Bronchial epithelial cell (primary cell): ENCODE results near the gene GPC1. TPM values are rescaled to one million over a fixed set of nuclear protein-coding genes. Genes with fewer than 3 reads are reported as not detected.

ENCODE experiments used
- DNase-seq: peaks from one replicate; pipeline ENCODE4 v3.0.0-alpha.2; 2010; ENCODE audit warnings: low read depth
- FAIRE-seq: peaks from 2 replicates; lab custom pipeline; 2011; peaks lifted over from hg19 to GRCh38; lab: Jason Lieb, UNC
- H3K27me3 ChIP-seq: 2 replicates; pipeline ENCODE4 v1.5.1; 2011; ENCODE audit warnings: low read length; ENCODE audit not compliant: control insufficient read depth, insufficient read depth
- H3K36me3 ChIP-seq: 2 replicates; pipeline ENCODE4 v1.5.1; 2011; ENCODE audit warnings: low read length; ENCODE audit not compliant: control insufficient read depth, insufficient read depth
- H3K4me3 ChIP-seq: 2 replicates; pipeline ENCODE4 v1.5.1; 2011; ENCODE audit warnings: mild to moderate bottlenecking, low read depth, low read length, control low read depth
- total RNA-seq: library from RNA; depleted of rRNA; stranded (reverse); fragments of >200 nt; gene quantifications from 2 replicates; pipeline ENCODE4 v1.2.1, GENCODE V29; 2014
- TF ChIP-seq, protein P1 (sequence below): IDR thresholded peaks from 2 replicates; pipeline ENCODE4 v1.5.1; 2011; ENCODE audit warnings: mild to moderate bottlenecking, moderate library complexity, low read length, control low read depth, inconsistent platforms; ENCODE audit not compliant: insufficient read depth, severe bottlenecking

Gene GPC1
- total RNA-seq, 1 donor from 2014 or later = 65.8 TPM

DNA sequence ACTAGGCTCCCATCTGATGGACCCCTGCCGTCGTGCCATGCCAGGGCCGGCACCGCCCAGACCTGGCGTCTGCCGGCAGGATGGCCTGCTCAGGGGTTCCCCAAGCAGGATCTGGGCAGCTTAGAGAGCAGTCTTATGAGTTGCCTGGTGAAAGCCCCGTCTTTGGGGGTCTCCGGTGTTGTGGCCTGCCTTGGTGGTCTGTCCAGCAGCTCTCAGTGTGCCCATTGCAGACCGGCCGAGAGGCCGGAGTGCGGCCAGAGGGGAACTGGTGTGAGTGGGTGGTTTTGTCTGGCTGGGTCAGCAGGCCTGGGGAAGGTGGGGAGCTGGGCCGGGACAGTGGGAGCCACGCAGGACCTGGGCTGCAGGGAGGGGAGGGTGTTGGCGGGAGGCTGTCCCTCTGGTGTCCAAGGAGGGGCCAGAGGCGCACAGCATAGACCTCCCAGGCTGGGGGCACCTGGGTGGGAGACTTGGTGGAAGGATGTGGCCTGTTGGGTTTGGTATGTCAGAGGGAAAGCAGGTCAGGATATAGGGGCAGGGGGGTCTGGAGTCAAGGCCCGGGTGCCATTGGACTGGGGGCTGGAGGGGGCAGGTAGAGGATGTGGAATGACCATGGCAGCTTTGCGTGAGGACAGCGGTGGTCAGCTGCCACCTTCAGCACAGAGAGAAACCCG, 16.5 kb downstream of the GPC1 start:
- H3K27me3 ChIP-seq = no peaks in the 10 kb centered on the region
- FAIRE-seq = no peak

DNA sequence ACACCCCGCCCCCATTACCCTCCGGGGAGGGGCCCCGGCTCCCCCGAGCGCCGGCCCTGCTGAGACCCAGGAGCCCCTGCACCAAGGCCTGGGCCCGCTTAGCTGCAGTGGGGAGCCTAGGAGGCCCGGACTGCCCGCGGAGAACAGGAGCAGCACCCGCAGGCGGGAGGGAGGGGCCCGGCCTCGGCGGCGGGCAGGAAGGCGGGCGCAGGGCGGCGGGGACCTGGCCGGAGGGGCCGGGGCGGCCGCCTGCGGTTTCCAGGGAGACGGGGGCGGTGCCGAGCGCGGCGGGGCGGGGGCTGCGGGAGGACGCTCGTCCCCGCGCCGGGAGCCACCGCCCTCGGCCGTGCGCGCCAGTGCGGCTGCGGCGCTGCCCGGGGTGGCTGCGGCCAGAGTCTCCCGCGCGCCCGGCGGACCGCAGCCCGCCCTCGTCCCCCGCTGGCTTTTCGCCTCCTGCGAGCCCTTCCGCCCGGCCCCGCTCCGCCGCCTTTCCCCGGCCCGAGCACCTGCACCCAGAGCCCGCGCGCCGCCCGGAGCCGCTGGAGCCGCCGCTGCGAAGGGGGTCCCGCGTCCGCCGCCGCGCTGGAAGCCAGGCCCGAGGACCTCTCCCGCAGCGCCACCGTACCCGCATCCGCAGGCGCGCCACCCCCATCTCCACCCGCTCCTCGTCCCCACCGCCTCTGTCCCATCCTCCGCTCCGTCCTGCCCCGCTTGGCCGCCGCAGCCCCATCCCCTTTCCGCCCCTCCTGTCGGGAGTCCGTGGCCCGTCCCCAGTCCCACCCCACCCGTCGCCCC, 17.2 kb downstream of the GPC1 start:
- Histone ChIP-seq H3K27me3 (no peaks in the 10 kb centered on the region), H3K36me3 (peaks cover 3% of the 10 kb centered on the region), H3K4me3 (peak overlapping the region; percentile 57)
- TF ChIP-seq, protein P1, sequence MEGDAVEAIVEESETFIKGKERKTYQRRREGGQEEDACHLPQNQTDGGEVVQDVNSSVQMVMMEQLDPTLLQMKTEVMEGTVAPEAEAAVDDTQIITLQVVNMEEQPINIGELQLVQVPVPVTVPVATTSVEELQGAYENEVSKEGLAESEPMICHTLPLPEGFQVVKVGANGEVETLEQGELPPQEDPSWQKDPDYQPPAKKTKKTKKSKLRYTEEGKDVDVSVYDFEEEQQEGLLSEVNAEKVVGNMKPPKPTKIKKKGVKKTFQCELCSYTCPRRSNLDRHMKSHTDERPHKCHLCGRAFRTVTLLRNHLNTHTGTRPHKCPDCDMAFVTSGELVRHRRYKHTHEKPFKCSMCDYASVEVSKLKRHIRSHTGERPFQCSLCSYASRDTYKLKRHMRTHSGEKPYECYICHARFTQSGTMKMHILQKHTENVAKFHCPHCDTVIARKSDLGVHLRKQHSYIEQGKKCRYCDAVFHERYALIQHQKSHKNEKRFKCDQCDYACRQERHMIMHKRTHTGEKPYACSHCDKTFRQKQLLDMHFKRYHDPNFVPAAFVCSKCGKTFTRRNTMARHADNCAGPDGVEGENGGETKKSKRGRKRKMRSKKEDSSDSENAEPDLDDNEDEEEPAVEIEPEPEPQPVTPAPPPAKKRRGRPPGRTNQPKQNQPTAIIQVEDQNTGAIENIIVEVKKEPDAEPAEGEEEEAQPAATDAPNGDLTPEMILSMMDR = no peak
- DNase-seq (no peak), FAIRE-seq (no peak)

More for the DNA sequence above, 16.5 kb downstream of the GPC1 start:
- DNase-seq = no peak
- peaks cover 2% of the 10 kb centered on the region for H3K36me3 ChIP-seq
- TF ChIP-seq, protein P1 = no peak
- peak overlapping the region; percentile 57 for H3K4me3 ChIP-seq

DNA sequence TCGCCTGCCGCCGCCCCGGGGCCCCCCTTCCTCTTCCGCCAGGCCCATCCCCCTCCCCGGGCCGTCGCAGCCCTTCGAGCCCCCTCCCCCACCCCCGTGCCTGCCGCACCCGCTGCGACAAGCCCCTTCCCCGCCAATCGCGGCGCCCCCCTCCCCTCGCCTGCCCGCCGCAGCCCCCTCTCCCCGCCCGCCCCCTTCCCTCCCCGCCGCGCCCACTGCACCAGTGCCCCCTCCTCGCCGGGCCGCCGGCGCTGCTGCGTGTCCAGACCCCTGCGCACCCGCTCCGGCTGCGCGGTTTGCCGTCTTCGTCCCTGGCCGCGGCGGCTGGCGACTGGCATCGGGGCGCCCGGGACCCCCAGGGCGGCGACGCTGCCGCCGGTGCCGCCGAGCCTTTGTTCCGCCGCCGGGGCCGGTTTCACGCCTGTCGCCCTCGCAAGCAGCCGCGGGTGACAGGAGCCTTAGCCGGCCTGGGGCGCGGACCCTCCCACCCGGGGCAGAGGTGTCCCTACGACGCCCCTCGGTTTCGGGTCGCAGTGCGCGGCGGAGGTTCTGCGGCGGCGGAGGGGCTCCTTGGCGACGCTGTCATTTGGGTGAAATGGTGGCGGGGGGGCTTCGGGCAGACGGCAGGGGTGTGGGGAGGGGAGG, 18.1 kb downstream of the GPC1 start:
- Histone ChIP-seq H3K27me3 (no peaks in the 10 kb centered on the region), H3K4me3 (peak overlapping the region; percentile 38)

DNA sequence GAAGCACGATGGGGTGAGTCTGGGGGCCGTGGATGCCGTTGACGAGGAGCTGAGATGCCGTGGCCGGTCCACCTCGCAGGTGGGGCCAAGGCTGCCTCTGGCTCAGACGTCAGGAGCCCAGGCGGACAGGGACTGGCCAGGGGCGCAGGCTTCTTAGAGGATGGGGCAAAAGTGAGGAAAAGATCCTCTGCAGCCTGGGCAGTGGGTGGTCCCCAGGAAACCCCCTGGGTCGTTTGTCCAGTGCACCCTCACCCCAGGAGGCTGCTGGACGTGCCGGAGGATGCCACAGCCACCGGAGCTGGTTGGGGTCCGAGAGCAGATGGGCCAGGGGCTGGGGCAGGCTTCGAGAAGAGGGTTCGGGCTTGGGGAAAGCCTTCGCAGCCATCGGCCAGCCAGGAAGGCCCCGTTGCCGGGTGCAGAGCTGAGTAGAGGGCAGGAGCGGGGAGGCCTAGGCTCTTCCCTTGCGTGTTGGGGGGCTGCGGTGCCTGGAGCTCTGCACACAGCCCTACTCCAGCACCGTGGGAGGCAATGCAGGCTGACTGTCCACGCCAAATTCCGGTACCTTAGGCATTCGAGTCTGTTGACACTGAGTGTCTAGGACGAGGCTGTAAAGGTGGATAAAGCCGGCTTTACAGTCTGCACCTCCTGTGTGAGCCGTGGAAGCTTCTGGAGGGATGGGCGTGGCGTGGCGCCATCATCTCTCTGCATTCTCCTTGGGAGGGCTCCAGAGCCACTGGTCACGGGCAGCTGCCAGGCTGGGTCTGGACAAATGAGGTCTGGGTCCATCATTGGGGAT, 18.8 kb downstream of the GPC1 start:
- no peak for FAIRE-seq
- DNase-seq = no peak
- TF ChIP-seq, protein P1 = no peak
- peak overlapping the region; percentile 38 for H3K4me3 ChIP-seq
- no peaks in the 10 kb centered on the region for H3K27me3 ChIP-seq
- peaks cover 8% of the 10 kb centered on the region for H3K36me3 ChIP-seq

More for the DNA sequence above, 18.1 kb downstream of the GPC1 start:
- DNase-seq (no peak), FAIRE-seq (no peak)
- TF ChIP-seq, protein P1 = no peak
- H3K36me3 ChIP-seq = peaks cover 4% of the 10 kb centered on the region

DNA sequence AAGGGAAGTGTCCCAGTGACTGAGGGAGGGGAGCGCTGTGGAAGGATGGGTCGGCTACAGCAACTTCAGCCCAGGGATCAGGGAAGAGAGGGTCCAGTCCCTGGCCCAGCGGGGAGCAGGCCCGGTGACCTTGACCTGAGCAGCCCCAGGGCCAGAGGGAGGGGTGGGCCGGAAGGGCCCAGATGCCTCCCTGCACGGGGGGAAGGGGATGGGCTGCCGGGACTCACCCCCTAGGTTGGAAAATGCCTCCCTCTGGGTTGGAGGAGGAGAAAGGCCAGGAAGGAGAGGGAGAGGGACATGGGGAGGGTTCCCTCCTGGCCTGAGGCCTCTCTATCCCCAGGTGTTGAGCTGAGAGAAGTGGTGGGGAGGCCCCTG, 19.8 kb downstream of the GPC1 start:
- peaks cover 17% of the 10 kb centered on the region for H3K36me3 ChIP-seq
- no peak for DNase-seq
- H3K27me3 ChIP-seq = no peaks in the 10 kb centered on the region
- H3K4me3 ChIP-seq = no peak overlapping the region
- FAIRE-seq = no peak
- TF ChIP-seq, protein P1 = no peak
